SK-N-SH (cell line): ENCODE results near the gene GSG1L2.
"Not testable (repeated sequence)": the region's sequence is repeated elsewhere in the genome, so short reads cannot be mapped to it uniquely, and the experiment has no call there.

Source experiments
- NRF1 ChIP-seq: IDR thresholded peaks from 2 replicates; pipeline ENCODE4 v1.6.1; 2012; ENCODE audit warnings: low read depth, mild to moderate bottlenecking, low read length
- RXRA ChIP-seq: IDR thresholded peaks from 2 replicates; pipeline ENCODE4 v1.4.0; 2012; ENCODE audit warnings: low read depth, mild to moderate bottlenecking, borderline replicate concordance
- SIN3A ChIP-seq: IDR thresholded peaks from 2 replicates; pipeline ENCODE4 v1.6.1; 2012; ENCODE audit warnings: low read depth, mild to moderate bottlenecking, low read length, moderate library complexity, borderline replicate concordance
- TF ChIP-seq, protein P1 (sequence below): fragments of 150-350 bp; IDR thresholded peaks from 2 replicates; pipeline ENCODE4 v1.6.1; 2017; ENCODE audit warnings: antibody characterized with exemption, low read length, low read depth, borderline replicate concordance
- TF ChIP-seq, protein P2 (sequence below): fragments of 200-600 bp; sonication (generic); IDR thresholded peaks from 2 replicates; pipeline ENCODE4 v1.6.1; 2017; ENCODE audit warnings: antibody characterized with exemption, mild to moderate bottlenecking, moderate library complexity

DNA sequence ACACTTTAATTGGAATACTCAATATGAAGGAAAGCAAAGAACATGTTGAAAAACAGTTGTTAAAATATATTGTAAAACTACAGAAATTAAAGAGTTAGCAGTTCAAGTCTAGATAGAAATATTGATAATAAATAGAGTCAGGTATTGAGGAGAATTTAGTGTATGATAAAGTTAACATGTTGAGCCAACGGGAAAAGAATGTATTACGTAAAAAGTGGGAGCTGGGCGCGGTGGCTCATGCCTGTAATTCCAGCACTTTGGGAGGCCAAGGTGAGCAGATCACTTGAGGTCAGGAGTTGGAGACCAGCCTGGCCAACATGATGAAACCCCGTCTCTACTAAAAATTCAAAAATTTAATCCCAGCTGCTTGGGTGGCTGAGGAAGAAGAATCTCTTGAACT is 38.4 kb downstream of the GSG1L2 start:
- TF ChIP-seq, protein P1, sequence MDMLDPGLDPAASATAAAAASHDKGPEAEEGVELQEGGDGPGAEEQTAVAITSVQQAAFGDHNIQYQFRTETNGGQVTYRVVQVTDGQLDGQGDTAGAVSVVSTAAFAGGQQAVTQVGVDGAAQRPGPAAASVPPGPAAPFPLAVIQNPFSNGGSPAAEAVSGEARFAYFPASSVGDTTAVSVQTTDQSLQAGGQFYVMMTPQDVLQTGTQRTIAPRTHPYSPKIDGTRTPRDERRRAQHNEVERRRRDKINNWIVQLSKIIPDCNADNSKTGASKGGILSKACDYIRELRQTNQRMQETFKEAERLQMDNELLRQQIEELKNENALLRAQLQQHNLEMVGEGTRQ, result not testable (repeated sequence)
- not testable (repeated sequence) for TF ChIP-seq SIN3A, RXRA, NRF1
- TF ChIP-seq, protein P2, sequence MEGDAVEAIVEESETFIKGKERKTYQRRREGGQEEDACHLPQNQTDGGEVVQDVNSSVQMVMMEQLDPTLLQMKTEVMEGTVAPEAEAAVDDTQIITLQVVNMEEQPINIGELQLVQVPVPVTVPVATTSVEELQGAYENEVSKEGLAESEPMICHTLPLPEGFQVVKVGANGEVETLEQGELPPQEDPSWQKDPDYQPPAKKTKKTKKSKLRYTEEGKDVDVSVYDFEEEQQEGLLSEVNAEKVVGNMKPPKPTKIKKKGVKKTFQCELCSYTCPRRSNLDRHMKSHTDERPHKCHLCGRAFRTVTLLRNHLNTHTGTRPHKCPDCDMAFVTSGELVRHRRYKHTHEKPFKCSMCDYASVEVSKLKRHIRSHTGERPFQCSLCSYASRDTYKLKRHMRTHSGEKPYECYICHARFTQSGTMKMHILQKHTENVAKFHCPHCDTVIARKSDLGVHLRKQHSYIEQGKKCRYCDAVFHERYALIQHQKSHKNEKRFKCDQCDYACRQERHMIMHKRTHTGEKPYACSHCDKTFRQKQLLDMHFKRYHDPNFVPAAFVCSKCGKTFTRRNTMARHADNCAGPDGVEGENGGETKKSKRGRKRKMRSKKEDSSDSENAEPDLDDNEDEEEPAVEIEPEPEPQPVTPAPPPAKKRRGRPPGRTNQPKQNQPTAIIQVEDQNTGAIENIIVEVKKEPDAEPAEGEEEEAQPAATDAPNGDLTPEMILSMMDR, result not testable (repeated sequence)
